ENCODE results near the gene RASD1.
"Not testable (repeated sequence)": the region's sequence is repeated elsewhere in the genome, so short reads cannot be mapped to it uniquely, and the experiment has no call there.

Gene RASD1

GRCh38 chr17:17480593-17481148 is 15.5 kb downstream of the RASD1 start:
- Mint-ChIP-seq H3K36me3 (ENCODE audit: insufficient read depth) (peaks cover 26% of the 10 kb centered on the region), H3K9me3 (no peaks in the 10 kb centered on the region), H3K27ac (ENCODE audit: low read depth) (peak overlapping the region; percentile 68), H3K27me3 (no peaks in the 10 kb centered on the region), H3K4me3 (no peak overlapping the region), H3K4me1 (peaks cover 68% of the 10 kb centered on the region)
- ATAC-seq (replicated peaks; ENCODE audit: extremely low read depth, poor library complexity, severe bottlenecking) (no peak), DNase-seq (ENCODE audit: low spot score in 2 of 2) (no peak)

- DNase-seq (ENCODE audit: low spot score in 2 of 2) = no peak
- no peaks in the 10 kb centered on the region for H3K27me3 Mint-ChIP-seq
- no peaks in the 10 kb centered on the region for H3K9me3 Mint-ChIP-seq
- peaks cover 23% of the 10 kb centered on the region for H3K36me3 Mint-ChIP-seq (ENCODE audit: insufficient read depth)
- ATAC-seq (replicated peaks; ENCODE audit: extremely low read depth, poor library complexity, severe bottlenecking) = no peak
- H3K4me3 Mint-ChIP-seq = no peak overlapping the region
- peaks cover 56% of the 10 kb centered on the region for H3K4me1 Mint-ChIP-seq
- H3K27ac Mint-ChIP-seq (ENCODE audit: low read depth) = no peak overlapping the region
Measured at GRCh38 chr17:17479209-17479608, 17.0 kb downstream of the RASD1 start.

GRCh38 chr17:17476865-17477467 is 19.2 kb downstream of the RASD1 start, which contains the start of gene MED9:
Gene MED9, plus strand, starts transcription at chr17:17477000. Its CDS starts 42 bp downstream, at chr17:17477042.
- peak within 1 kb of the TSS; percentile 86 for H3K27ac Mint-ChIP-seq (ENCODE audit: low read depth)
- ATAC-seq (replicated peaks; ENCODE audit: extremely low read depth, poor library complexity, severe bottlenecking) = peak; percentile 93
- peaks cover 15% of the 10 kb centered on the region for H3K27me3 Mint-ChIP-seq
- no peaks in the 10 kb centered on the region for H3K9me3 Mint-ChIP-seq
- H3K4me1 Mint-ChIP-seq = peaks cover 42% of the 10 kb centered on the region
- peak within 1 kb of the TSS; percentile 84 for H3K4me3 Mint-ChIP-seq
- DNase-seq (ENCODE audit: low spot score in 2 of 2) = peak; percentile 89 to 92
- H3K36me3 Mint-ChIP-seq (ENCODE audit: insufficient read depth) = peaks cover 23% of the 10 kb centered on the region

- DNase-seq (ENCODE audit: low spot score in 2 of 2) (no peak), ATAC-seq (replicated peaks; ENCODE audit: extremely low read depth, poor library complexity, severe bottlenecking) (no peak)
- Mint-ChIP-seq H3K9me3 (no peaks in the 10 kb centered on the region), H3K27me3 (peaks cover 41% of the 10 kb centered on the region), H3K4me3 (no peak overlapping the region), H3K27ac (ENCODE audit: low read depth) (no peak overlapping the region), H3K4me1 (peaks cover 22% of the 10 kb centered on the region), H3K36me3 (ENCODE audit: insufficient read depth) (peaks cover 19% of the 10 kb centered on the region)
Measured at GRCh38 chr17:17474341-17474740, 21.9 kb downstream of the RASD1 start.

GRCh38 chr17:17472333-17472920 is 23.8 kb downstream of the RASD1 start:
- Mint-ChIP-seq H3K4me1 (peaks cover 14% of the 10 kb centered on the region), H3K4me3 (no peak overlapping the region), H3K27ac (ENCODE audit: low read depth) (no peak overlapping the region), H3K36me3 (ENCODE audit: insufficient read depth) (peaks cover 12% of the 10 kb centered on the region), H3K9me3 (no peaks in the 10 kb centered on the region), H3K27me3 (peaks cover 60% of the 10 kb centered on the region)
- no peak for ATAC-seq (replicated peaks; ENCODE audit: extremely low read depth, poor library complexity, severe bottlenecking)
- DNase-seq (ENCODE audit: low spot score in 2 of 2) = no peak

GRCh38 chr17:17469996-17470395 is 26.2 kb downstream of the RASD1 start:
- no peak for ATAC-seq (replicated peaks; ENCODE audit: extremely low read depth, poor library complexity, severe bottlenecking)
- Mint-ChIP-seq H3K4me3 (no peak overlapping the region), H3K27ac (ENCODE audit: low read depth) (no peak overlapping the region), H3K27me3 (peaks cover 77% of the 10 kb centered on the region), H3K4me1 (no peaks in the 10 kb centered on the region), H3K36me3 (ENCODE audit: insufficient read depth) (no peaks in the 10 kb centered on the region), H3K9me3 (no peaks in the 10 kb centered on the region)
- no peak for DNase-seq (ENCODE audit: low spot score in 2 of 2)

- Mint-ChIP-seq H3K4me1 (no peaks in the 10 kb centered on the region), H3K4me3 (no peak overlapping the region), H3K27ac (ENCODE audit: low read depth) (no peak overlapping the region), H3K9me3 (no peaks in the 10 kb centered on the region), H3K36me3 (ENCODE audit: insufficient read depth) (no peaks in the 10 kb centered on the region), H3K27me3 (peaks cover 83% of the 10 kb centered on the region)
- DNase-seq (ENCODE audit: low spot score in 2 of 2) = no peak
- ATAC-seq (replicated peaks; ENCODE audit: extremely low read depth, poor library complexity, severe bottlenecking) = no peak
Measured at GRCh38 chr17:17469358-17469757, 26.8 kb downstream of the RASD1 start.

- DNase-seq (ENCODE audit: low spot score in 2 of 2) (no peak), ATAC-seq (replicated peaks; ENCODE audit: extremely low read depth, poor library complexity, severe bottlenecking) (no peak)
- Mint-ChIP-seq H3K9me3 (no peaks in the 10 kb centered on the region), H3K27me3 (peaks cover 89% of the 10 kb centered on the region), H3K4me3 (no peak overlapping the region), H3K27ac (ENCODE audit: low read depth) (no peak overlapping the region), H3K4me1 (no peaks in the 10 kb centered on the region), H3K36me3 (ENCODE audit: insufficient read depth) (no peaks in the 10 kb centered on the region)
Measured at GRCh38 chr17:17468217-17469010, 27.8 kb downstream of the RASD1 start.

- no peak for ATAC-seq (replicated peaks; ENCODE audit: extremely low read depth, poor library complexity, severe bottlenecking)
- Mint-ChIP-seq H3K4me1 (no peaks in the 10 kb centered on the region), H3K27ac (ENCODE audit: low read depth) (no peak overlapping the region), H3K9me3 (no peaks in the 10 kb centered on the region), H3K4me3 (no peak overlapping the region), H3K27me3 (peaks cover 82% of the 10 kb centered on the region), H3K36me3 (ENCODE audit: insufficient read depth) (no peaks in the 10 kb centered on the region)
- no peak for DNase-seq (ENCODE audit: low spot score in 2 of 2)
Measured at GRCh38 chr17:17467720-17468119, 28.5 kb downstream of the RASD1 start.

GRCh38 chr17:17467016-17467415 is 29.2 kb downstream of the RASD1 start:
- Mint-ChIP-seq H3K27ac (ENCODE audit: low read depth) (no peak overlapping the region), H3K4me3 (no peak overlapping the region), H3K9me3 (no peaks in the 10 kb centered on the region), H3K36me3 (ENCODE audit: insufficient read depth) (no peaks in the 10 kb centered on the region), H3K4me1 (no peaks in the 10 kb centered on the region), H3K27me3 (peaks cover 75% of the 10 kb centered on the region)
- ATAC-seq (replicated peaks; ENCODE audit: extremely low read depth, poor library complexity, severe bottlenecking) = no peak
- no peak for DNase-seq (ENCODE audit: low spot score in 2 of 2)

- ATAC-seq (replicated peaks; ENCODE audit: extremely low read depth, poor library complexity, severe bottlenecking) = no peak
- Mint-ChIP-seq H3K36me3 (ENCODE audit: insufficient read depth) (no peaks in the 10 kb centered on the region), H3K9me3 (no peaks in the 10 kb centered on the region), H3K27ac (ENCODE audit: low read depth) (no peak overlapping the region), H3K4me1 (no peaks in the 10 kb centered on the region), H3K4me3 (no peak overlapping the region), H3K27me3 (peaks cover 70% of the 10 kb centered on the region)
- DNase-seq (ENCODE audit: low spot score in 2 of 2) = no peak
Measured at GRCh38 chr17:17466511-17466910, 29.7 kb downstream of the RASD1 start.

GRCh38 chr17:17465878-17466277 is 30.3 kb downstream of the RASD1 start:
- not testable (repeated sequence) for H3K36me3 Mint-ChIP-seq (ENCODE audit: insufficient read depth); H3K4me1 Mint-ChIP-seq; H3K4me3 Mint-ChIP-seq; ATAC-seq (replicated peaks; ENCODE audit: extremely low read depth, poor library complexity, severe bottlenecking); H3K27ac Mint-ChIP-seq (ENCODE audit: low read depth); DNase-seq (ENCODE audit: low spot score in 2 of 2); H3K9me3 Mint-ChIP-seq
- H3K27me3 Mint-ChIP-seq = peaks cover 63% of the 10 kb centered on the region
